ENCODE measurements around the gene PNKP.

Gene PNKP

GRCh38 chr19:49906879-49907564, 39.6 kb upstream of the PNKP start:
- ATAC-seq = no peak
- TF ChIP-seq OSR1 (CRISPR knock-in tag; IDR thresholded peaks at IDR 0.05) (no peak), ZFP3 (CRISPR knock-in tag; IDR thresholded peaks at IDR 0.05) (no peak), POU6F1 (CRISPR knock-in tag; IDR thresholded peaks at IDR 0.05; ENCODE audit: borderline replicate concordance, low read depth) (no peak), ZNF8 (CRISPR knock-in tag; IDR thresholded peaks at IDR 0.05) (no peak), CREB5 (CRISPR knock-in tag; IDR thresholded peaks at IDR 0.05; ENCODE audit: low read depth) (no peak), ZNF565 (CRISPR knock-in tag; conservative IDR thresholded peaks at IDR 0.05; ENCODE audit: low read depth) (no peak), BACH2 (CRISPR knock-in tag; IDR thresholded peaks at IDR 0.05; ENCODE audit: borderline replicate concordance) (no peak), CSRNP3 (CRISPR knock-in tag; IDR thresholded peaks at IDR 0.05) (no peak), TCF4 (CRISPR knock-in tag; IDR thresholded peaks at IDR 0.05; ENCODE audit: borderline replicate concordance) (no peak), ESRRG (CRISPR knock-in tag; IDR thresholded peaks at IDR 0.05) (no peak), ZC3H10 (CRISPR knock-in tag; IDR thresholded peaks at IDR 0.05) (no peak), RARB (CRISPR knock-in tag; IDR thresholded peaks at IDR 0.05) (no peak), SNAI2 (CRISPR knock-in tag; IDR thresholded peaks at IDR 0.05) (no peak), PPARA (CRISPR knock-in tag; IDR thresholded peaks at IDR 0.05; ENCODE audit: borderline replicate concordance) (no peak), GLIS3 (CRISPR knock-in tag; IDR thresholded peaks at IDR 0.05) (no peak), CSDC2 (CRISPR knock-in tag; IDR thresholded peaks at IDR 0.05) (no peak)

GRCh38 chr19:49904136-49904535, 36.8 kb upstream of the PNKP start:
- TF ChIP-seq CREB5 (CRISPR knock-in tag; IDR thresholded peaks at IDR 0.05; ENCODE audit: low read depth) (no peak), ZFP3 (CRISPR knock-in tag; IDR thresholded peaks at IDR 0.05) (no peak), PPARA (CRISPR knock-in tag; IDR thresholded peaks at IDR 0.05; ENCODE audit: borderline replicate concordance) (no peak), GLIS3 (CRISPR knock-in tag; IDR thresholded peaks at IDR 0.05) (no peak), TOX (CRISPR knock-in tag; IDR thresholded peaks at IDR 0.05; ENCODE audit: borderline replicate concordance) (no peak), ZNF70 (CRISPR knock-in tag; IDR thresholded peaks at IDR 0.05) (no peak)
- ATAC-seq = no peak

GRCh38 chr19:49896863-49897621, 29.7 kb upstream of the PNKP start, which contains the start of gene IL4I1:
Gene IL4I1, minus strand, starts transcription at chr19:49896887. Its CDS starts 727 bp downstream, at chr19:49896160.
- no peak for TF ChIP-seq ESRRG (CRISPR knock-in tag; IDR thresholded peaks at IDR 0.05)
- TF ChIP-seq SNAI2 (CRISPR knock-in tag; IDR thresholded peaks at IDR 0.05) = no peak
- TF ChIP-seq TSHZ2 (CRISPR knock-in tag; IDR thresholded peaks at IDR 0.05) = no peak
- TF ChIP-seq OSR1 (CRISPR knock-in tag; IDR thresholded peaks at IDR 0.05) = no peak
- TF ChIP-seq PATZ1 (CRISPR knock-in tag; IDR thresholded peaks at IDR 0.05; ENCODE audit: borderline replicate concordance) = no peak
- no peak for TF ChIP-seq ZC3H10 (CRISPR knock-in tag; IDR thresholded peaks at IDR 0.05)
- TF ChIP-seq POU6F1 (CRISPR knock-in tag; IDR thresholded peaks at IDR 0.05; ENCODE audit: borderline replicate concordance, low read depth) = no peak
- TF ChIP-seq PPARA (CRISPR knock-in tag; IDR thresholded peaks at IDR 0.05; ENCODE audit: borderline replicate concordance) = no peak
- ATAC-seq = peak; percentile 35

All from SK-N-SH treated with all-trans-retinoic acid at 6 μM for 48 hours (cell line).